H9 (cell line): ENCODE measurements around the gene DNHD1. TPM values are rescaled to one million over a fixed set of nuclear protein-coding genes. Genes with fewer than 3 reads are reported as not detected.

Experiments
- DNase-seq: peaks from one replicate; pipeline ENCODE4 v3.0.0-alpha.2; 2017
- H2AFZ ChIP-seq: one replicate; pipeline ENCODE4 v1.6.1; 2013; ENCODE audit warnings: mild to moderate bottlenecking, low read length, control low read depth, moderate library complexity
- H2AK5ac ChIP-seq: 2 replicates; pipeline ENCODE4 v1.6.1; 2013; ENCODE audit warnings: low read length, control low read depth, mixed read lengths; ENCODE audit not compliant: insufficient read length
- H2BK120ac ChIP-seq: one replicate; pipeline ENCODE4 v1.6.1; 2013; ENCODE audit warnings: low read depth, mild to moderate bottlenecking, low read length, control low read depth, inconsistent platforms; ENCODE audit not compliant: poor library complexity, severe bottlenecking
- H2BK12ac ChIP-seq: 2 replicates; pipeline ENCODE4 v1.6.1; 2013; ENCODE audit warnings: low read length, control low read depth, mixed read lengths, low read depth; ENCODE audit not compliant: insufficient read length
- H2BK15ac ChIP-seq: 2 replicates; pipeline ENCODE4 v1.6.1; 2013; ENCODE audit warnings: low read depth, low read length, control low read depth
- H2BK20ac ChIP-seq: one replicate; pipeline ENCODE4 v1.6.1; 2013; ENCODE audit warnings: low read depth, mild to moderate bottlenecking, low read length, control low read depth, inconsistent platforms; ENCODE audit not compliant: poor library complexity, severe bottlenecking
- H2BK5ac ChIP-seq: 2 replicates; pipeline ENCODE4 v1.6.1; 2013; ENCODE audit warnings: low read length, control low read depth, mixed read lengths; ENCODE audit not compliant: insufficient read length
- H3K14ac ChIP-seq: 2 replicates; pipeline ENCODE4 v1.6.1; 2013; ENCODE audit warnings: low read length, control low read depth; ENCODE audit not compliant: insufficient read depth
- H3K18ac ChIP-seq: 2 replicates; pipeline ENCODE4 v1.6.1; 2013; ENCODE audit warnings: low read depth, mild to moderate bottlenecking, mixed read lengths, low read length, control low read depth; ENCODE audit not compliant: insufficient read length
- H3K23ac ChIP-seq: 2 replicates; pipeline ENCODE4 v1.6.1; 2013; ENCODE audit warnings: low read length, control low read depth, mixed read lengths, low read depth; ENCODE audit not compliant: insufficient read length
- H3K23me2 ChIP-seq: 2 replicates; pipeline ENCODE4 v1.6.1; 2013; ENCODE audit warnings: low read depth, mild to moderate bottlenecking, mixed read lengths, low read length, control low read depth; ENCODE audit not compliant: insufficient read length, poor library complexity, severe bottlenecking
- H3K27ac ChIP-seq: 2 replicates; pipeline ENCODE4 v1.5.1; 2013; ENCODE audit warnings: low read length, control low read depth, mixed read lengths, low read depth; ENCODE audit not compliant: insufficient read length
- H3K27me3 ChIP-seq: 2 replicates; pipeline ENCODE4 v1.6.1; 2013; ENCODE audit warnings: low read length, control low read depth, inconsistent platforms; ENCODE audit not compliant: insufficient read depth
- H3K4ac ChIP-seq: 2 replicates; pipeline ENCODE4 v1.6.1; 2013; ENCODE audit warnings: low read depth, mild to moderate bottlenecking, control low read depth, inconsistent platforms, low read length, moderate library complexity
- H3K4me1 ChIP-seq: 2 replicates; pipeline ENCODE4 v1.6.1; 2013; ENCODE audit warnings: low read length, control low read depth, inconsistent platforms; ENCODE audit not compliant: insufficient read depth
- H3K4me2 ChIP-seq: 2 replicates; pipeline ENCODE4 v1.6.1; 2013; ENCODE audit warnings: low read length, control low read depth, mixed read lengths; ENCODE audit not compliant: insufficient read length, insufficient read depth
- H3K56ac ChIP-seq: 2 replicates; pipeline ENCODE4 v1.6.1; 2013; ENCODE audit warnings: low read depth, mild to moderate bottlenecking, mixed read lengths, low read length, control low read depth; ENCODE audit not compliant: insufficient read length
- H3K79me1 ChIP-seq: 2 replicates; pipeline ENCODE4 v1.6.1; 2013; ENCODE audit warnings: low read depth, mild to moderate bottlenecking, moderate library complexity, low read length, control low read depth, inconsistent platforms; ENCODE audit not compliant: insufficient read depth, poor library complexity, severe bottlenecking
- H3K79me2 ChIP-seq: 2 replicates; pipeline ENCODE4 v1.6.1; 2013; ENCODE audit warnings: low read length, control low read depth, inconsistent platforms; ENCODE audit not compliant: insufficient read depth
- H3K9ac ChIP-seq: 2 replicates; pipeline ENCODE4 v1.6.1; 2013; ENCODE audit warnings: low read length, control low read depth, mixed read lengths; ENCODE audit not compliant: insufficient read length; ENCODE audit errors: extremely low read depth
- H3K9me3 ChIP-seq: one replicate; pipeline ENCODE4 v1.6.1; 2013; ENCODE audit warnings: low read depth, low read length, inconsistent platforms; ENCODE audit not compliant: control insufficient read depth
- H3T11ph ChIP-seq: one replicate; pipeline ENCODE4 v1.6.1; 2013; ENCODE audit warnings: mild to moderate bottlenecking, low read length, control low read depth, inconsistent platforms
- H4K20me1 ChIP-seq: one replicate; pipeline ENCODE4 v1.6.1; 2013; ENCODE audit not compliant: control insufficient read depth, insufficient read length, insufficient read depth
- H4K5ac ChIP-seq: 2 replicates; pipeline ENCODE4 v1.6.1; 2013; ENCODE audit warnings: low read depth, mild to moderate bottlenecking, mixed read lengths, low read length, control low read depth; ENCODE audit not compliant: insufficient read length
- H4K8ac ChIP-seq: replicated peaks from 2 replicates; pipeline ENCODE4 v1.6.1; 2013; ENCODE audit warnings: low read length, control low read depth, mixed read lengths, low read depth; ENCODE audit not compliant: insufficient read length
- H4K91ac ChIP-seq: 2 replicates; pipeline ENCODE4 v1.6.1; 2013; ENCODE audit warnings: low read depth, mild to moderate bottlenecking, moderate library complexity, mixed read lengths, low read length, control low read depth; ENCODE audit not compliant: insufficient read length
- H3K27ac Mint-ChIP-seq, 3 experiments: 2 replicates in 2 of 3; 3 replicates in 1 of 3; pipeline ENCODE4 v1.8.0; 2020 to 2021; ENCODE audit warnings: mixed read lengths in 3 of 3, mild to moderate bottlenecking in 1 of 3, moderate library complexity in 1 of 3
- H3K27me3 Mint-ChIP-seq: 2 replicates; pipeline ENCODE4 v1.8.0; 2021; ENCODE audit warnings: low read depth, mild to moderate bottlenecking, moderate library complexity, mixed read lengths
- H3K36me3 Mint-ChIP-seq, 3 experiments: 2 replicates in 2 of 3; 3 replicates in 1 of 3; pipeline ENCODE4 v1.8.0; 2020 to 2021; ENCODE audit warnings: low read depth in 3 of 3, mixed read lengths in 3 of 3; ENCODE audit not compliant: insufficient read depth in 1 of 3
- H3K4me1 Mint-ChIP-seq, 2 experiments: 2 replicates each; pipeline ENCODE4 v1.8.0; 2020; ENCODE audit warnings: mixed read lengths in 2 of 2
- H3K4me3 Mint-ChIP-seq, 2 experiments: 2 replicates in 1 of 2; 3 replicates in 1 of 2; pipeline ENCODE4 v1.8.0; 2020 to 2021; ENCODE audit warnings: mild to moderate bottlenecking in 2 of 2, mixed read lengths in 2 of 2, moderate library complexity in 1 of 2
- H3K9me3 Mint-ChIP-seq, 2 experiments: 2 replicates in 1 of 2; 3 replicates in 1 of 2; pipeline ENCODE4 v1.8.0; 2020; ENCODE audit warnings: mild to moderate bottlenecking in 2 of 2, mixed read lengths in 2 of 2, moderate library complexity in 1 of 2
- WGBS: extraction: QIAGEN DNeasy Blood & Tissue Kit; methylation state at CpG from one replicate; pipeline ENCODE4 v1.1.7; 2013; ENCODE audit warnings: missing lambda C conversion rate, low lambda C conversion rate, mixed read lengths; ENCODE audit not compliant: insufficient read length; ENCODE audit errors: extremely low coverage; 5-methylcytosine and 5-hydroxymethylcytosine counted together
- total RNA-seq: library from RNA; stranded (reverse); gene quantifications from 2 replicates; pipeline ENCODE4 v1.2.1, GENCODE V29; 2021
- TF ChIP-seq, protein P1 (sequence below): fragments of 200-600 bp; sonication (generic); conservative IDR thresholded peaks from 3 replicates; pipeline ENCODE4 v1.8.0; 2021; ENCODE audit warnings: antibody characterized with exemption, mild to moderate bottlenecking

DNHD1 gene
- total RNA-seq, 1 experiment from 2014 or later, result 3.5 TPM

- H4K20me1 ChIP-seq, result no peaks in the 10 kb centered on the region
- H3K27ac Mint-ChIP-seq, result no peak overlapping the region; a peak in 1 of 7 replicates
- no peak overlapping the region for H2AFZ ChIP-seq
- no peak overlapping the region for H3K14ac ChIP-seq
- H3K27ac ChIP-seq, result no peak overlapping the region
- H4K8ac ChIP-seq, result no peak overlapping the region
- no peak overlapping the region for H2BK20ac ChIP-seq
- WGBS, result no CpG with 5 or more reads among the region's 8 CpGs
- no peaks in the 10 kb centered on the region for H3K79me2 ChIP-seq
- H4K5ac ChIP-seq, result no peak overlapping the region
- H2BK120ac ChIP-seq, result no peak overlapping the region
- no peak overlapping the region for H3K4me2 ChIP-seq
- H2BK12ac ChIP-seq, result no peak overlapping the region
- no peak overlapping the region for H2BK15ac ChIP-seq
- H3K4me1 ChIP-seq, result no peaks in the 10 kb centered on the region
- no peak for DNase-seq
- H3K27me3 ChIP-seq, result no peaks in the 10 kb centered on the region
- no peak overlapping the region for H3T11ph ChIP-seq
- no peak overlapping the region for H2BK5ac ChIP-seq
- H3K27me3 Mint-ChIP-seq, result no peaks in the 10 kb centered on the region; the same call in 1 of the 2 replicates
- no peak overlapping the region for H3K9ac ChIP-seq
- H4K91ac ChIP-seq, result no peak overlapping the region
- H3K4me1 Mint-ChIP-seq, result no peaks in the 10 kb centered on the region
- no peaks in the 10 kb centered on the region for H3K23me2 ChIP-seq
- no peak overlapping the region for H3K4me3 Mint-ChIP-seq
- no peak overlapping the region for H2AK5ac ChIP-seq
- H3K18ac ChIP-seq, result no peak overlapping the region
- no peak overlapping the region for H3K56ac ChIP-seq
- H3K36me3 Mint-ChIP-seq, result peaks cover 0 to 4% (median 0%) of the 10 kb centered on the region in 3 experiments; a peak in 1 of 7 replicates
- no peak overlapping the region for H3K4ac ChIP-seq
- no peak overlapping the region for H3K23ac ChIP-seq
- TF ChIP-seq, protein P1, sequence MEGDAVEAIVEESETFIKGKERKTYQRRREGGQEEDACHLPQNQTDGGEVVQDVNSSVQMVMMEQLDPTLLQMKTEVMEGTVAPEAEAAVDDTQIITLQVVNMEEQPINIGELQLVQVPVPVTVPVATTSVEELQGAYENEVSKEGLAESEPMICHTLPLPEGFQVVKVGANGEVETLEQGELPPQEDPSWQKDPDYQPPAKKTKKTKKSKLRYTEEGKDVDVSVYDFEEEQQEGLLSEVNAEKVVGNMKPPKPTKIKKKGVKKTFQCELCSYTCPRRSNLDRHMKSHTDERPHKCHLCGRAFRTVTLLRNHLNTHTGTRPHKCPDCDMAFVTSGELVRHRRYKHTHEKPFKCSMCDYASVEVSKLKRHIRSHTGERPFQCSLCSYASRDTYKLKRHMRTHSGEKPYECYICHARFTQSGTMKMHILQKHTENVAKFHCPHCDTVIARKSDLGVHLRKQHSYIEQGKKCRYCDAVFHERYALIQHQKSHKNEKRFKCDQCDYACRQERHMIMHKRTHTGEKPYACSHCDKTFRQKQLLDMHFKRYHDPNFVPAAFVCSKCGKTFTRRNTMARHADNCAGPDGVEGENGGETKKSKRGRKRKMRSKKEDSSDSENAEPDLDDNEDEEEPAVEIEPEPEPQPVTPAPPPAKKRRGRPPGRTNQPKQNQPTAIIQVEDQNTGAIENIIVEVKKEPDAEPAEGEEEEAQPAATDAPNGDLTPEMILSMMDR, result no peak
- no peaks in the 10 kb centered on the region for H3K9me3 ChIP-seq
- no peaks in the 10 kb centered on the region for H3K79me1 ChIP-seq
- H3K9me3 Mint-ChIP-seq, result no peaks in the 10 kb centered on the region
Measured at GRCh38 chr11:6546735-6547134, 49.7 kb downstream of the DNHD1 start.
